ENCODE measurements around the gene TMED4.
"Not testable (repeated sequence)": the region's sequence is repeated elsewhere in the genome, so short reads cannot be mapped to it uniquely, and the experiment has no call there.

Gene TMED4

DNA sequence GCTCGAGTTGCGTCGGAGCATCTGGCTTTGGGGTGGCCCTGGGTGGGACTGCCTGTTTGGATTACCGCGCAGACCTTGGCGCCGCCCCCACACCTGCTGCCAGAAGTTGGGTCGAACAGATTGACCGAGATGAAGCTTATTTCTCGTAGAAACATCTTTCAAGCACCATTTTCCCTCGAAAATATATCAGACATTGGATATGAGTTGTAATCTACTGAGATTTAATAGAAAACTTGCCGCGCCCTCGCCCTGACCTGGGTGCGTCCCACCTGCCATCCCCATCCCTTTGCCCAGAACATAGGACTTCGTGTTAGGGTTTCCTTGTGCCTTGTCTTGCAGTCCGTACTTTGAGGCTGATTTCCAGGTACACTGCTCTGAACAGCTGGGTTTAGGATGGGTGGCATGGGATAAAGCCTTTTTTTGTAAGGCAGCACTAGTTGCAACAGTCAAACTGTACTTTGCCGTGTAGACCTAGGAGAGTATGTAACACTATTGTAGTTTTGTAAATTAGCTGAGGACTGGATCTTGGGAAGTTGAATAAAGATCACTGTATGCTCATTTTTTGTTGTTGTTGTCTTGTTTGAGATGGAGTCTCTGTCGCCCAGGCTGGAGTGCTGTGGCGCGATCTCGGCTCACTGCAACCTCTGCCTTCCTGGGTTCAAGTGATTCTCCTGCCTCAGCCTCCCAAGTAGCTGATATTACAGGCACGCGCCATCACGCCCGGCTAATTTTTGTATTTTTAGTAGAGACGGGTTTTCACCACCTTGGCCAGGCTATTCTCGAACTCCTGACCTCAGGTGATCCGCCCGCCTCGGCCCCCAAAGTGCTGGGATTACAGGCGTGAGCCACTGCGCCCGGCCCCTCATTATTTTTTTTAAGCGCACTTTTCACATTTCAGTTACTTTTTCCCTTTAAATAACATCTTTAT lies 25.4 kb upstream of the TMED4 start:
- DNase-seq, result no peak

DNA sequence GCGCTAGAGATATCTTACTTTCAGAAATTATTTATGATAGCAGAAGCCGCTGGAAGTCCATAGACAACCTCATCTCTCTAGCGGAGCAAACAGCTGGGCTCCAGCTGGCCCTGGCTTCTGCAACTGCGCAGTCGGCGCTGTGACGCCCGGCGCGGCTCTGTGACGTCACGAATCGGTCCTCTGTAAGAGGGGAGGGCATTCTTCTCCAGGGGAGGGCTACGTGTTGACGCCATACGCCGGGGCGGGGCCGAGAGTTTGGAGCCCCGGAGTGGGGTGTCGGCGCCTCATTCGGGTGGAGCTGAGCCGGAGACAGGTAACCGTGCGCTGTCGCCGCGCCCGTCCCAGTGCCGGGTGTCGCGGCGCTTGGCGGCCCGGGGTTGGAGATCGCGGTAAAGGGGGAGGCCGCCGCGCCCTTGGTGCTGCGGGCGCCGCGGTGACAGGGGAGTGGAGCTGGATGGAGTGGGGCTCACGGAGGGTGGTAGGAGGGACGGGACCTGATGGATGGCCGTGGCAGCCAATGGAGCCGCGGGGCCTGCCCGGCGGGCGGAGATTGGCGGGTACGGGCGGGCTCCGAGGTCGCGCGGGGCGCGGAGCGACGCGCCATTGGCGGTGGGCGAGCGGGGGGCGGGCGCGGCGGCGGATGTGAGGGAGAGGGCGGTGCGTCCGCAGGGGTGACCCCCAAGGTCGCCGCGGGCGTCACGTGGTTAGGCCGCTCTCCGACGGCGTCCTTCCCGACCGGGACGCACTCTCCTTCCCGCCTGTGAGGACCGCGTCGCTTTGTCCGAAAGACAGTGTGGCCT lies 24.5 kb upstream of the TMED4 start, which contains the start of gene OGDH:
Gene OGDH, plus strand, starts transcription at position 287 of the 800 bp plus-strand sequence. CDS start 17,717 bp downstream, outside the sequence.
- DNase-seq, result peak; percentile 99

DNA sequence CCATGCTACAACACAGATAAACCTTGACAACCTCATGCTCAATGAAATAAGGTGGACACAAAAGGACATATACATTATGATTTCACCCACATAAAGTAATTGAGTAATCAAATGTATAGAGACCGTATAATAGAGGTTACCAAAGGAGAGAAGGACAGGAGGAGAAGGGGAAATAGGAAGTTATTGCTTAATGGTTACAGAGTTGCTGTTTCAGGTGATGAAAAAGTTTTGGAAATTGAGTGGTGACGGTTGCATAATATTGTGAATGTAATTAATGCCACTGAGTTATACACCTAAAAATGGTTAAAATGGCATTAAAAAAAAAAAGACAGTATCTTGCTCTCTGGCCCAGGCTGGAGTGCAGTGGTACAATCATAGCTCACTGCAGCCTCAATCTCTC lies 22.9 kb upstream of the TMED4 start:
- DNase-seq, result no peak

DNA sequence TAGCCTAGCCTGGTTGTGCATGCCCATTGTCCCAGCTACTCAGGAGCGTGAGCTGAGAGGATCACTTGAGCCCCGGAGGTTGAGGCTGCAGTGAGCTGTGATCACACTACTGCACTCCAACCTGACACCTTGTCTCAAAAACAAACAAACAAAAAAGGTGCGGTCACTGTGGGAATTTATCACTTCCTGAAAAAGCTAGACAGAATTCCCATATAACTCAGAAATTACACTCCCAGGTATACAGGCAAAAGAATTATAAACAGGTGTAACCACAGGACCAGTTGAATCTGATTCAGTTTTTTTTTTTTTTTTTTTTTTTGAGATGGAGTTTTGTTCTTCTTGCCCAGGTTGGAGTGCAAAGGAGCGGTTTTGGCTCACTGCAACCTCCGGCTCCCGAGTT lies 21.2 kb upstream of the TMED4 start:
- no peak for DNase-seq

DNA sequence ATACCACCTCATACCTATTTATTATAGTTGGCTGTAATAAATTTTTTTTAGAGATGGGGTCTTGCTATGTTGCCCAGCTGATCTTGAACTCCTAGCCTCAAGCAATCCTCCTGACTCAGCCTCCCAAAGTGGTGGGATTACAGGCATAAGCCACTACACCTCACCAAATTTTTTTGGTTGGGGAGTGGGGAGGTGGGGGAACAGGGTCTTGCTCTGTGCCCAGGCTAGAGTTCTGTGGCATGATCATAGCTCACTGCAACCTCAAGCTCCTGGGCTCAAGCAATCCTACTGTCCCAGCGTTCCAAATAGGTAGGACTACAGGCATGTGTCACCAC lies 20.5 kb upstream of the TMED4 start:
- no peak for DNase-seq

DNA sequence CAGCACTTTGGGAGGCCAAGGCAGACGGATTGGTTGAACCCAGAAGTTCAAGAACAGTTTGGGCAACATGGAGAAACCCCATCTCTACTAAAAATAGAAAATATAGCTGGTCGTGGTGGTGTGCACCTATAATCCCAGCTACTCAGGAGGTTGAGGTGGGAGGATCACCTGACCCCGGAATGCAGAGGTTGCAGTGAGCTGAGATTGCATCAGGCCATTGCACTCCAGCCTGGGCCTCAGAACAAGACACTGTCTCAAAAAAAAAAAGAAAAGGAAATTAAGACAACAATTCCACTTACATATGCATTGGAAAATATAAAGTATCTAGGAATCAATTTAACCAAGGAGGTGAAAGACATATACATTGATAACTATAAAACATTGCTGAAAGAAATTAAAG lies 17.2 kb upstream of the TMED4 start:
- DNase-seq, result no peak

DNA sequence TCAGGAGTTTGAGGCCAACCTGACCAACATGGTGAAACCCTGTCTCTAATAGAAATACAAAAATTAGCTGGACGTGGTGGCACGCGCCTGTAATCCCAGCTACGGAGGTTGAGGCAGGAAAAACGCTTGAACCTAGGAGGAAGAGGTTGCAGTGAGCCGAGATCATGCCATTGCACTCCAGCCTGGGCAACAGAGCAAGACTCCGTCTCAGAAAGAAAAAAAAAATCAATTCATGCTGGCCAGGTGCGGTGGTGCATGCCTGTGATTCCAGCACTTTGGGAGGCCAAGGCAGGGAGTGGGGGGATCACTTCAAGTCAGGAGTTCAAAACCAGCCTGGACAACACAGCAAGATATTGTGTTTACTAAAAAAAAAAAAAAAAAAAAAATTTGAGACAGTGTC lies 15.2 kb upstream of the TMED4 start:
- DNase-seq, result not testable (repeated sequence)

DNA sequence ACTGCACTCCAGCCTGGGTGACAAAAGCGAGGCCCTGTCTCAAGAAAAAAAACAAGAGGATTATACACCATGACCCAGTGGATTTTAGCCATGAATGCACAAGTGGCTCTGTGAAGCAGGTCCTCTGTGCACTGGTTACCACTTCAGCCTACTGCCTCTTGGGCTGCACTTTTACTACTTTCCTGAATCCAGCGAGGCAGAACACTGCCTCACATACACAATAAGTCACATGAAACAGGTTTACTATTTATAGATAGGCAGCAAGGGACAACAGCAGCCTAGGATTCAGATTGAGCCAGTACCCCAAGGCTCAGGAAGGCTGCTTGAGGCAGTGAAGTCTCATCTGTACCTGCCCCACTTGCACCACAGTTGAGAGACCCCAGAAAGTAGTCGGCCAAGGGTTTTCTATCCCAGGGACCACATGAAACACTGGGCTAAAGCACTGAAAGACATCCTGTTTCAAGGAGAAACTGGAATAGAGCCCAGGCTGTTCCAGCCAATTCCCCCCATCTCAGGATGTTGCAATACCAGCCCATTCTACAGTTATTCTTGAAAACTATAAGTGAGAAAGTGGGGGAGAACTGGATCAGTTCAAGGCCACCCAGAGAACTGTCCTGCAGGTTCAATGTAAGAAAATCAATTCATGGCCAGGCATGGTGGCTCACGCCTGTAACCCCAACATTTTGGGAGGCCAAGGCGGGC lies 14.1 kb upstream of the TMED4 start:
- DNase-seq, result no peak

DNA sequence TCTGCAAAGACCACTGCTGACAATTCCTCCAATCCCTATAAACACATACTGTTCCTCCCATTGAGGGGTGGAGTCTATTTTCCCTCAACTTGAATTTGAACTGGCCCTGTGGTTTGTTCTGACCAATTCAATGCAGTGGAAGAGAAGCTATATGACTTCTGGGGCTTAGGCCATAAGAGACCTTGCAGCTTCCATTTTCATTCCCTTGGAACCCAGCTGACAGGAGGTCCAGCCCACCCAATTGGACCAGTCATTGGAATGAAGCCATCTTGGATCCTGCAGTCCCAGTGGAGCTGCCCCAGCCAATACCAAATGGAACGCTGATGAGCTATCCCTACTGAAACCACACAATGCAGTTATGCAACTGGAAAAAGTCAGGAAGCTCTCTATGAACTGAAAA lies 8.9 kb upstream of the TMED4 start:
- no peak for DNase-seq

DNA sequence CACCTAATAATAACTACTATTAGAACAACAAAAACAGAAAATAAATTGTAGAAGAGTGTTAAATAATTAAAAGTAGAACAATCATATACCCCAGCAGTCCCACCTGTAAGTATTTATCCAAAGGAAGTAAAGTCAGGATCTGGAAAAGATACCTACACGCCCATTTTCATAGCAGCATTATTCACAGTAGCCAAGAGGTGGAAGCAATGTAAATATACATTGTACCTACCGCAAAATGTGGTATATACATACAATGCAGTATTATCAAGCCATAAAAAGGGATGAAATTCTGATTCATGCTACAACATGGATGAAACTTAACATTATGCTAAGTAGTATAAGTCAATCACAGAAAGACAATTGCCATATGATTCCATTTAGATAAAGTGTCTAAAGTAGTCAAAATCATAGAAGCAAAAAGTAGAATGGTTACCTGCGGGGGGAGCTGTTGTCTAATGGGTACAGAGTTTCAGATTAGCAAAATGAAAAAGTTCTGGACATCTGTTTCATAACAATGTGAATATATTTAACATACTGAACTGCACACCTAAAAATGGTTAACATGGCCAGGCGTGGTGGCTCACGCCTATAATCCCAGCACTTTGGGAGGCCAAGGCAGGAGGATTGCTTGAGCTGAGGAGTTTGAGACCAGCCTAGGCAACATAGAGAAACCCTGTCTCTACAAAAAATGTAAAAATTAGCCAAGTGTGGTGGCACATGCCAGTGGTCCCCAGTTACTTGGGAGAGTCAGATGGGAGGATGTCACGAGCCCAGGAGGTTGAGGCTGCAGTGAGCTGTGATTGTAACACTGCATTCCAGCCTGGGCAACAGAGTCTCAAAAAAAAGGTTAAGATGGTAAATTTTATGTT lies 6.0 kb upstream of the TMED4 start:
- peak; percentile 55 to 64 for DNase-seq

DNA sequence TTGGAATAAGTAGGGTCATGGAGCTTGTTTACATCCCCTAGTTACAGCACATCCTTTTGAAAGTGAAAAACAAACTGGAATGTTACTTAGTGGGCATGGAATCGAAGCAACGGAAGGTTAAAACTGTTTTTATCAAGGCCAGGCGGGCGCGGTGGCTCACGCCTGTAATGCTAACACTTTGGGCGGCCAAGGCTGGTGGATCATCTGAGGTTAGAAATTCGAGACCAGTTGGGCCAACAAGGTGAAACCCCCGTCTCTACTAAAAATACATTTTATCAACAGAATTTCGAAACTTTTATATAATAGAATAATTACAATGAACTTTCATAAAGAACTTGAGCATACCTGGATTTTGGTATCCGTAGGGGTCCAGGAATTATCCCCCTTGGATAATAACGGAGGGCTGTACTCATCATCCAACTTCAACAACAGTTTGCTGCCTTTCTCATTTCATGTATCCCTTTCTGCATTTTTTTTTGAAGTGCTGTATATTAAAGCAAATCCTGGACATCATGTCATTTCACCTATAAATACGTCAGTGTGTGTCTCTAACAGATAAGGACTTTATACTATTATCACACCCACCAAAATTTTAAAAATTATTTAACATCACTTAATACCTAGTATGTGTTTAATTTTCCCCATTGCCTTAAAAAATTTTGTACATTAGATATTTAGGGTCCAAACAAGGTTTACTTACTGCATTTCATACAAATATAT lies 1.3 kb upstream of the TMED4 start:
- DNase-seq, result no peak

DNA sequence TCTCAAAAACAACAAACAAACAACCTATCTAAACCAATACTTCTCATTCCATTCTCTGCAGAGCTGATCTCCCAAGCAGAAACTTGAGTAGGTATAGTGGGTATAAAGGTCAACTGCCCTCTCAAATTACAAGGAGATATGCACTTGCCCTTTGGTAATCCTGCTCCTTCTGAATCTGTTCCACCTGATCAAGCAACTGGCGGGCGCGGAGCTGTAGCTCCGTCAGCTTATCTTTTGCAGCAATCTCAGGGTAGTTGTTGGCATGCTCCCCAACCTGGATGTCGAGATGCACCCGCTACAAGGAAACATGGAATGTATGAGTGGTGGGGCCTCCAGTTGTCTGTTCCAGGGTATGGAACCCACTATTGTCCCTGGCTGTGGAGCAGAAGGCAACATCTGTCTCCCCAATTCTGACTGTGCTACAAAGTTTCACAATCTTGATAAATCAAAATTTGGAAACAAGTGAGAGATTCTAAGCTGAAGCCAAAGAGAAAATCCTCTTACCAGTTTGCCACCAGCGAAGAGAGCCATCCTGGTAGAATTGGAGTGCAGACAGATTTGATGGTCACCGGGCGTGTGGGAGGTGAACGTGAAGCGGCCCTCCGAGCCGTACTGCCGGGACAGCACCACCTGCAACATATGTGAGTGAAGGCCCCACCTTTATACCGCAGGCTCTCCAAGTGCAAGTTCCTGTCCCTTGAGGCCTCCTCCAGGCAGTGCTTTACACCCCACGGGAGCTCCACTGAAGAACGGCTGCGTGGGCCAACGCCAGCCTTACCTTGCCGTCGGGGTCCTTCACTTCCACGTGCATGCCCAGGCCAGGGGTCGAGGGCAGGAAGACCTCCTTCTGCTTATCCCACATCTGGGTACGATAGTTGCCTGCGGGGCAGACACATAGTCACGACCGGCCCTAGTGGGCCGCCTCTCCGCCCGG lies 819 bp downstream of the TMED4 start:
- peak; percentile 15 to 34 for DNase-seq

DNA sequence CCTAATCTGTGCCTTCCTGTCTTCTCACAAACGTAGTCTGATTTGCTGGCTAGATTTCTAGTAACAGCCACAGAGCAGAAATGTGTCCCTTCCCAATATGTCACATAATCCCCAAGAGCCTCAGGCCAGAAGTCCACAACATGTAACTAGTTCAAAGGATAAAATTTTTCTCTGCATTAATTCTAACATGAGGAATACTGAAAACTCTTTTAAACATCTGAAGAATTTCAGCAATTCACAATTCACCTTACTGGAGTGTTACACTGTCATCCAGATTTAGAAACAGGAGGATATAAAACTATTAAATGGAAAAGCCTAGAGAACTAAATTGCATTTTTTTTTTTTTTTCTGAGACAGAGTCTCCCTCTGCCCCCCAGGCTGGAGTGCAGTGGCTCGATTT lies 5.8 kb downstream of the TMED4 start:
- DNase-seq, result no peak

DNA sequence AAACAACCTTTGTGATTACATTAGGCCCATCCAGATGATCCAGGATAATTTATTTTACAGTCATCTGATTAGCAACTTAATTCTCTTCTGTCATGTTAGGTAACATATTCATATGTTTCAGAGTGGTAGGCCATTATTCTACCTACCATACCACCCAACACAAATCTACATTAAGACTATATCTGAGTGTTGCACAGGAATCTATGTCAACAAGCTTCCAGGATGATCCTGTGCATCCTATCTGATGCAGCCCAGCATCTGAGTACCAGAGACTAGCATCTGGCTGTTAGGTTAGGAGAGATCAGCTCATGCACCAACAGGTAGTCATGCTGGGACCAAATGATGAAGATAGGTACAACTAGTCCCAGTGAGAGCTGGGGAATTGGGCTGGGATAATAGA lies 7.0 kb downstream of the TMED4 start:
- no peak for DNase-seq

DNA sequence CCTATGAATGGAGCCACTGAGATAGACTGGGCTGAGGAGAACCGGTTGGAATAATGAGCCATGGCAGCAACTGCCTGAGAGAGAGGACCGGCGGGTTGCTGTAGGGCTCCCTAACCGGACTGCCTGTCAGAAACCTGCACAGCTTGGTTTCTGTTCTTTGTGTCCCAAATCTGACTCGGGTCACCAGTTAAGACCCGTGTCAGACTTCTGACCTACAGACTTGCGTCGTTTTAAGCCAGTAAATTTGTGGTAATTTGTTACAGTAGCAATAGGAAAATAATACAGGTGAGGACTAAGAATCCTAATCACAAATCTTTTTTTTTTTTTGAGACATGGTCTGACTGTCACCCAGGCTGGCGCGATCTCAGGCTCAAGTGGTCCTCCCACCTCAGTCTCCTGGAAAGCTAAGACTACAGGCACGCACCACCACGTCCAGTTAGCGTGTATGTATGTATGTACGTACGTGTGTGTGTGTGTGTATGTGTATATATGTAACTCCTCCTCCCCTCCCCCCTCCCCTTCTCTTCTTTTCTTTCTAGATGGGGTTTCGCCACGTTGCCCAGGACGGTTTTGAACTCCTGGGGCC lies 7.7 kb downstream of the TMED4 start:
- no peak for DNase-seq

DNA sequence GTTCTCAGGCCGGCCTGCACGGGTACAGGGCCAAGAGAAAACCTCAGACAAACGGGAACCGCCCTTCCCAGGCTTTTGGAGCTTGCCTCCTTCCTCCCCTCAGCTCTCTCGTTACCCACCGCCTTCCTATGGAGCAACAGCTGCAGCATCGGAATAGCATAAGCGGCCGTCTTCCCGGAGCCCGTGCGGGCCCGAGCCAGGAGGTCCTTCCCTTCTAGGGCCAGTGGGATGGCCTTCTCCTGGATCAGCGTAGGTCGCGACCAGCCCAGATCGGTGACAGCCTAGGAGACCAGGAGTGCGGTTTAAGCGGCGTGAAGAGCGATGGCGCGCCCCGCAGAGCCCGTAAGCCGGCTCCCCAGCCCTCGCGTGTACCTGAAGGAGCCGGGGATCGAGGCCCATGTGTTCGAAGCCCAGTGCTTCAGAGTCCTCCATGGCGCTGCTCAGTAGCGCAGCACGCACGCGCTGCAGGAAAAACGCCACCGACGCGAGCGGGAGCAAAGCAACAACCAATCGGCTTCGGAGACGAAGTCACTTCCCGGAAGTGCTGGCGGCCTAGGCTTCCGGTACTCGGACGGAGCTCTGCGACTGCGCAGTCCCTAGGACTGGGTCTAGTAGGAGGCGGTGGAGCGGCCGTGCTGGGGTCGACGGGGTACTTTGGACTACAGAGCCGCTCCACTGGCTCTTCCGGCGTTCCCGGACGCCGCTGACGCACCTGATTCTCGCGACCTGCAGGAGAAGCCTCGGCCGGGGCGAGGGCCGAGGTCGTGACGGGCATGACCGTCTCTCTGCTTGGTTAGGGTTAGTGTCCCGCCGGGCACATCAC lies 8.4 kb downstream of the TMED4 start, which contains the start of gene DDX56:
Gene DDX56, minus strand, starts transcription at position 445 of the 823 bp plus-strand sequence. Its CDS starts 13 bp downstream, at position 432.
- peak; percentile 89 to 92 for DNase-seq

DNA sequence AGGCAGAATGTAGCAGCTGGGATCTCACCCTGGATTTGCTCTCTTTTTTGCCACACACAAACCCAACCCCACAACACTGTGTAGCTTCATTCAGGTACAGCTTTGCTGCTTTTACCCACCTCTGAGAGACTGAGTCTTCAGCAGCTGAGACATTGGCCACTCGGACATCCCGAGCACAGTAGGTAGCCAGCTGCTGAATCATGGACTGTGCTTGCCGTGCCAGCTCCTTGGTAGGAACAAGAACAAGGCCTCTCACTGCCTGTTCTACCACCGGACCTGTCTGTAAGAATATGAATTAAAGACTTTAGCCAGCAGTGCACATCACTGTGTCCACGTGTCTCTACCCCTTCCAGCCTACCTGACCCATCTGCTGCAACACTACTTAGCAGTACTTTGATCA lies 9.3 kb downstream of the TMED4 start:
- no peak for DNase-seq

DNA sequence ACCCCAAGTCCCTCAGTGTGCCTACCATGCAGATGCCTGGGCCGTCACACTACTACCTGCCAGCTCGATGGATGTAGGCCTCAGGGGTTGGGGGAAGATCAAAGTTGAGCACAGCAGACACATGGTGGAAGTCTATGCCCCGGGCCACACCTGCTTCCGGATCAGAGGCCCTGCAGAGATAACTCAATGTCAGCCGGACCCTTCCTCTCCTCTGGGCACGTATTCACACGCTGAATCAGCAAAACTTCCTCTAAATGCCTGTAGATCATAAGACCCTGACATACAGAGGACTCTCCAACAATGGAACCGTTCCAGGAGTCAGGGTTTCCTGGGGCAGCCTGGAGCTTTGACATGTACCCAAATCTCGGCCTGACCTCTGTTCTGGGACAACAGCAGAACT lies 12.1 kb downstream of the TMED4 start:
- no peak for DNase-seq

Data from activated CD4-positive, alpha-beta T cell treated with anti-CD3 and anti-CD28 coated beads, Interleukin-2, amount 50 U/mL, for 4 hours (primary cell).